ENCODE results near the gene FAM81B. TPM values are rescaled to one million over a fixed set of nuclear protein-coding genes. Genes with fewer than 3 reads are reported as not detected.
"Not testable (repeated sequence)": the region's sequence is repeated elsewhere in the genome, so short reads cannot be mapped to it uniquely, and the experiment has no call there.

FAM81B gene, protein sequence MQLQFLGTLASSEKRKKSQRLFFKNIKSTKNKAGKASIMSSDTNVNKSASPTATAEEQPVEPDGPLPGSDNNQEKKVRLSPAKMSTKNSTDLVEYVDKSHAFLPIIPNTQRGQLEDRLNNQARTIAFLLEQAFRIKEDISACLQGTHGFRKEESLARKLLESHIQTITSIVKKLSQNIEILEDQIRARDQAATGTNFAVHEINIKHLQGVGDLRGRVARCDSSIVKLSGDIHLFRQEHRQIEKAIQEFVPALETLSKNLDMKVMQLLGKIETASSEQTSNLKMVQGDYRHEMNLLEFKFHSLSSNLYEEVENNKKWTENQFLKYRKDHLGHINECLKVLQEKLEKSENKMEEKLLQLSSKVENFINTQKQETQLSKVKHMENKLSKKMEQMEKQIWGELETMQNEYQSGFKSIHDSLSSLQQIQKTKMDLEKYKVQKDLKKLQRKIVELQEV
- total RNA-seq (ENCODE audit: low replicate concordance) = 2.4 and 12.6 TPM in 2 replicates
- long read RNA-seq, partial matches to known transcripts = 5 of 68 reads
- long read RNA-seq, other reads (novel, unspliced or antisense) = 63 of 68 reads

DNA sequence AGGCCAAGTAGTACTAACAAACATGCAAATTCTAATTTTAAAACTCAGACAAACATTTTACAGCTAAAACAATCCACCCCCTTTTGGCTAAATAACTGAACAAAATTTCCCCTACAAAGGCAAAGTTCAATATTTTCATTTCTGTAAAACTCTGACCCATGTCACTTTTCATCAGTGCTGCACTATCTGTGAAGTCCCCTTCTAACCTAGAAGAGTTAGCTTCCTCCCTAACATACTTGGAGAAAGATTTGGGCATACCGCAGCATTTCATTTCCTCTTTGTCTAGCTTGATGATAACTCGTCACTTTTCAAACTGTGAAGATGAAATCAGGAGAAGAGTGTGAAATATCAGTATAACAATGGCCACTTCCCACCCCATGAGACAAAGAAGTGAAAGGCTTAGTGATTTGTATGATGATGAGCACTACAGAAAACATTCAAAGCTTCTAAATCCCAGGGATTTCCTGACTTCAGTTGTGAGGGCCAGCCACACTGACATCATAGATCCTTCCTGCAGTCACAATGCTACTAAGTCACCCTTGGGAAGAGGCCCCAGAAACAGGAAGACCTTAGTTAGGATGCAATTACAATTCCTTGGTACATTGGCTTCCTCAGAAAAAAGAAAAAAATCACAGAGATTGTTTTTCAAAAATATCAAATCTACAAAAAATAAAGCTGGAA lies at the start of gene FAM81B:
FAM81B (plus strand) TSS at position 555 of the 681 bp plus-strand sequence; CDS start at position 579, 24 bp downstream.
- DNase-seq (ENCODE audit: extremely low spot score, unreplicated experiment) = no peak
- Mint-ChIP-seq H3K27me3 (no peaks in the 10 kb centered on the region), H3K4me1 (ENCODE audit: unreplicated experiment) (peaks cover 6% of the 10 kb centered on the region), H3K4me3 (no peak within 1 kb of the TSS), H3K36me3 (peaks cover 4% of the 10 kb centered on the region), H3K9me3 (no peaks in the 10 kb centered on the region), H3K27ac (peak within 1 kb of the TSS; percentile 93)
- TF ChIP-seq, protein P1, sequence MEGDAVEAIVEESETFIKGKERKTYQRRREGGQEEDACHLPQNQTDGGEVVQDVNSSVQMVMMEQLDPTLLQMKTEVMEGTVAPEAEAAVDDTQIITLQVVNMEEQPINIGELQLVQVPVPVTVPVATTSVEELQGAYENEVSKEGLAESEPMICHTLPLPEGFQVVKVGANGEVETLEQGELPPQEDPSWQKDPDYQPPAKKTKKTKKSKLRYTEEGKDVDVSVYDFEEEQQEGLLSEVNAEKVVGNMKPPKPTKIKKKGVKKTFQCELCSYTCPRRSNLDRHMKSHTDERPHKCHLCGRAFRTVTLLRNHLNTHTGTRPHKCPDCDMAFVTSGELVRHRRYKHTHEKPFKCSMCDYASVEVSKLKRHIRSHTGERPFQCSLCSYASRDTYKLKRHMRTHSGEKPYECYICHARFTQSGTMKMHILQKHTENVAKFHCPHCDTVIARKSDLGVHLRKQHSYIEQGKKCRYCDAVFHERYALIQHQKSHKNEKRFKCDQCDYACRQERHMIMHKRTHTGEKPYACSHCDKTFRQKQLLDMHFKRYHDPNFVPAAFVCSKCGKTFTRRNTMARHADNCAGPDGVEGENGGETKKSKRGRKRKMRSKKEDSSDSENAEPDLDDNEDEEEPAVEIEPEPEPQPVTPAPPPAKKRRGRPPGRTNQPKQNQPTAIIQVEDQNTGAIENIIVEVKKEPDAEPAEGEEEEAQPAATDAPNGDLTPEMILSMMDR (conservative IDR thresholded peaks at IDR 0.05) = no peak

DNA sequence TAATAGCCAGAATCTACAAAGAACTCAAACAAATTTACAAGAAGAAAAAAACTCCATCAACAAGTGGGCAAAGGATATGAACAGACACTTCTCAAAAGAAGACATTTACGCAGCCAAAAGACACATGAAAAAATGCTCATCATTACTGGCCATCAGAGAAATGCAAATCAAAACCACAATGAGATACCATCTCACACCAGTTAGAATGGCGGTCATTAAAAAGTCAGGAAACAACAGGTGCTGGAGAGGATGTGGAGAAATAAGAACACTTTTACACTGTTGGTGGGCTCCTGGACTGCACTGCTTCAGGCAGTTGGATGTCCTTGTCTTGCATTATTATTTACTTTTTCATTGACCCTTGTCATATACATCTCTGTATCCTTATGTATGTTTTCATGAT lies 49.7 kb upstream of the FAM81B start:
- not testable (repeated sequence) for H3K4me1 Mint-ChIP-seq (ENCODE audit: unreplicated experiment); DNase-seq (ENCODE audit: extremely low spot score, unreplicated experiment); H3K27ac Mint-ChIP-seq; H3K9me3 Mint-ChIP-seq; H3K36me3 Mint-ChIP-seq; H3K27me3 Mint-ChIP-seq; H3K4me3 Mint-ChIP-seq

DNA sequence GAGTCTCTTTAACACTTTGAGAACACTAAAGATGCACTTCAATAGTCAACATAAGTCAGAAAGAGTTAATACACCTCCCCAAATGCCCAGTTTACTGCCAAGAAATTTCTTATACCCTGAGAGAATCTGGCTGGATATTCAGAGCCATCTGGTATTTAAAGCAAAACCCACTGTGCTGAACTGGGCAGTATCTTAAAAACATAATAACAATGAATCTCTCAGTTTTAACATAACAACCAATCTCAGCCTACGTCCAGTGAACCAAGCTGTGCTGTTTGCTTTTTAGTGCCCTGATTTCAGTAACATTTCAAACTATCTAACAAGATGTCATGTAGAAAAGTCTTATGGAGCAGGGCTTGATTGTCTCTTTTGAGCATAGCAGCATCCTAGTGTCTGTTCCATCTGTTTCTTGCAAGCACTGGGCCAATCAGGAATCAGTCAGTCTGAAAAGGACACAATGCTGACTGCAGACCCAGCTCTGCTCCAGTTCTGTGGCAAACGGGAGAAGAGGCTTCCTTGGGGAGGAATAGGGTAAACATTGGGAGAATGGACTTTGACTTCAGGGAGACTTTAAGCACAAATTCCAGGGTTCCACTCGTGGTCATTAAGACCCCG lies 43.6 kb upstream of the FAM81B start:
- Mint-ChIP-seq H3K36me3 (no peaks in the 10 kb centered on the region), H3K9me3 (peaks cover 6% of the 10 kb centered on the region), H3K4me1 (ENCODE audit: unreplicated experiment) (no peaks in the 10 kb centered on the region), H3K27me3 (no peaks in the 10 kb centered on the region), H3K4me3 (no peak overlapping the region), H3K27ac (no peak overlapping the region)
- TF ChIP-seq, protein P1 (conservative IDR thresholded peaks at IDR 0.05) = no peak
- no peak for DNase-seq (ENCODE audit: extremely low spot score, unreplicated experiment)

DNA sequence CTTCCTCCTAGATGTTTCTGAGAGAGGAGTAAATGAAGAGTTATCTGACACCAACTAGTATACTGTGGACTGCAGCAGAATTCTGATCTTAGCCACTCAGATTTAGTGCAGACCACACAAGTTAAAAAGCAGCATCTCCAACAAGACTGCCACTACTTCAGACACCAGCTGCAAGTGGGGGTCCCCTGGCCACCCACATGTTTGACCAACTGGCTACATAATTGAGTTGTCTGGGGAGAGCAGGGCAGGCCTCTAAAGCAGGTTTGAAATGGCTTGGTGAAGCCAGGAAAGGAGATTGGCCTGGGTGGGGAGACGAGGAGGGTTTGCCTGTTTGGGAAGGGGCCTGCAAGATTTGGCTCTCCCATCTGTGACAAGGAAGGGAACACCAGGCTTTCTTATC lies 40.5 kb upstream of the FAM81B start:
- peaks cover 6% of the 10 kb centered on the region for H3K9me3 Mint-ChIP-seq
- no peaks in the 10 kb centered on the region for H3K36me3 Mint-ChIP-seq
- TF ChIP-seq, protein P1 (conservative IDR thresholded peaks at IDR 0.05) = no peak
- no peak for DNase-seq (ENCODE audit: extremely low spot score, unreplicated experiment)
- H3K27me3 Mint-ChIP-seq = no peaks in the 10 kb centered on the region
- no peaks in the 10 kb centered on the region for H3K4me1 Mint-ChIP-seq (ENCODE audit: unreplicated experiment)
- no peak overlapping the region for H3K4me3 Mint-ChIP-seq
- no peak overlapping the region for H3K27ac Mint-ChIP-seq

DNA sequence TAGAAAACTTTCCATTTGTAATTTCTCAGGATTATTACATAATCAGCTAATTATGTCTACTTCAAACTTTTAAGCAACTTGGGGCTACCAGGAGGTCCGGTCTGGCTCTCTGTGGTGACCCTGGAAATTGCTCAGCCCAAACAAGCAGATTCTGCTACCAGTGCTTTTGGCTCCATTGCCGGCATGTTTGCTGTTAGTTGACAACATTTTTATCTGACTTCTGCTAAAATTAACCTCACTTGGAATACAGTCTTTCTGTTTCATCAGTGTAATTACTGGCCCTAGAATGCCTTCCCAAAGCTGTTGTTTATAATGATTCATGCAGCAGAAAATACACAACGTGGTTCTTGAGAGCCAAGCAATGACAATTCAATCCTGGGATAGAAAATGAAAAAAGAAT lies 38.5 kb upstream of the FAM81B start:
- no peak overlapping the region for H3K4me3 Mint-ChIP-seq
- H3K9me3 Mint-ChIP-seq = peaks cover 6% of the 10 kb centered on the region
- TF ChIP-seq, protein P1 (conservative IDR thresholded peaks at IDR 0.05) = no peak
- H3K27me3 Mint-ChIP-seq = no peaks in the 10 kb centered on the region
- no peaks in the 10 kb centered on the region for H3K4me1 Mint-ChIP-seq (ENCODE audit: unreplicated experiment)
- no peak overlapping the region for H3K27ac Mint-ChIP-seq
- H3K36me3 Mint-ChIP-seq = no peaks in the 10 kb centered on the region
- no peak for DNase-seq (ENCODE audit: extremely low spot score, unreplicated experiment)
